NCI-H2227 (cell line): ENCODE measurements around the gene PPARD.

Experiments
- DNase-seq: peaks from one replicate; lab custom pipeline; 2025; ENCODE audit not compliant: unreplicated experiment; lab: John Stamatoyannopoulos, UW

Gene PPARD

GRCh38 chr6:35354361-35355135 lies 12.2 kb downstream of the PPARD start:
- DNase-seq, result no peak

- DNase-seq, result no peak
Measured at GRCh38 chr6:35356391-35356790, 14.0 kb downstream of the PPARD start.

DNA sequence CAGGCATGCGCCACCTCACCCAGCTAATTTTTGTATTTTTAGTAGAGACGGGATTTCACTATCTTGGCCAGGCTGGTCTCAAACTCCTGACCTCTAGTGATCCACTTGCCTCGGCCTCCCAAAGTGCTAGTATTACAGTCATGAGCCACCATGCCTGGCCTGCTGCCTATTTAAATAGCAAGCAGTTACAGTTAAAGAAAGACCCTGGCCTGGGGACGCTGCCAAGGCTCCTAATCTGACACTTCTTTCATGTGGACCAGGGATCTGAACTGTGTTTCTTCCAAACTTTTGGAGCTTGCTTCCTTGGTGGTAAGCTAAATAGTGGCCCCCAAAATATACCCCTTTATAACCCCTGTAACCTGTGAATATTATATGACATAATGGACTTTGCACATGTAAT lies 15.3 kb downstream of the PPARD start:
- DNase-seq, result no peak

DNA sequence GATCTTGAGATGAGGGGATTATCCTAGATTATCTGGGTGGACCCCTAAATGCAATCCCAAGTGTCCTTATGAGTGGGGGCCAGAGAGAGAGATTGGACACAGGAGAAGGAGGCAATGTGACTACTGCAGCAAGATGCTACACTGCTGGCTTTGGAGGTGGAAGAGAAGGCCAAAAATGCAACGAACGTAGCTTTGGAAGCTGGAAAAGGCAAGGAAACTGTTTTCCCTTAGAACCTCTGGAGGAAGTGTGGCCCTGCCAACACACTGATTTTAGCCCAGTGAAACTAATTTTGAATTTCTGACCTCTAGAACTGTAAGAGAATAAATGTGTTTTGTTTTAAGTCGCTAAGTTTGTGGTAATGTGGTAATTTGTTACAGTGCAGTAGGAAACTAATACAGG lies 15.7 kb downstream of the PPARD start:
- DNase-seq, result no peak

DNA sequence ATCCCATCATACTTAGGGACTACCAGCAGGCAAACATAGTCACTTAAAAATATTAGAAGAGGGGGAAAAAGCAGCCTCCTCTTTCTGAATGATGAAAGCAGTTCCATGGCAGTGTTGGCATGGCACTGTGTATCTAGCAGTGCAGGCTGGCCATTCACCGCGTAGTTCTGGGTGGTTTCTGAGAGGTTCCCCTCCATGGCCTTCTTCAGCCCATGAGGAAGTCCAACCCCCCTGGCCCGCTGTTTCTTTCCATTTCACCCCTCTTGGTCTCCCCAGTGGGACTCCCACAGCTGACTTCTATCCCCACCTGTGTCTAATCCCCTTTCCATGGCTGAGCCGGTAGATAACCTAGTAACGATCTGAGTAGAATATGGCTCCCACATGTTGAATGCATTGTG lies 17.0 kb downstream of the PPARD start:
- no peak for DNase-seq

DNA sequence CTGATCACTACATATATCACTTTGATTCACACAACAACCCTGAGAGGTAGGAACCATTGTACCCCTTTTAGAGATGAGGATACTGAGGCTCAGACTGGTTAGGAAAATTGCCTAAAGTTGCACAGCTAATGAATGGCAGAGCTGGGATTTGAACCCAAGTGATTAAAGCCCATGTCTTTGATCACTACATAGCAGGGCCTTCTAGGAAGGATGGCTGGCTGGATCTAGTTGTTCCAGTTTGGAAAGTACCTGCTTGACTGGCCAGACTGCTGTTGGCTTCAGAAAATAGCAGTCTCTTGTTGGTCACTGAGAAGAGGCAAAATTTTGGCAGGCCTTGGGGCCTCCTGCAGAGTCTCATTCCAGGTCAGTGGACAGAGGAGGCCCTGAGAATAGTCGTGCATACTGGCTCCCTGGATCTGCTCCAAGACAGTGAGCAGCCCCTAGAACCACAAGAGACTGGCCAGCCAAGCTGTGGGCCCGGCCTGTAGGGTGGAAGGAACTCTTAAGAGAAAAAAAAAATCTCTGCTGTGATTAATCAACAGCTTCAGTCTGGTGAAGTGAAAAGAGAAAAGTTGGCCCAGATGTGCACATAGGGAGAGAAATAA lies 17.5 kb downstream of the PPARD start:
- no peak for DNase-seq

DNA sequence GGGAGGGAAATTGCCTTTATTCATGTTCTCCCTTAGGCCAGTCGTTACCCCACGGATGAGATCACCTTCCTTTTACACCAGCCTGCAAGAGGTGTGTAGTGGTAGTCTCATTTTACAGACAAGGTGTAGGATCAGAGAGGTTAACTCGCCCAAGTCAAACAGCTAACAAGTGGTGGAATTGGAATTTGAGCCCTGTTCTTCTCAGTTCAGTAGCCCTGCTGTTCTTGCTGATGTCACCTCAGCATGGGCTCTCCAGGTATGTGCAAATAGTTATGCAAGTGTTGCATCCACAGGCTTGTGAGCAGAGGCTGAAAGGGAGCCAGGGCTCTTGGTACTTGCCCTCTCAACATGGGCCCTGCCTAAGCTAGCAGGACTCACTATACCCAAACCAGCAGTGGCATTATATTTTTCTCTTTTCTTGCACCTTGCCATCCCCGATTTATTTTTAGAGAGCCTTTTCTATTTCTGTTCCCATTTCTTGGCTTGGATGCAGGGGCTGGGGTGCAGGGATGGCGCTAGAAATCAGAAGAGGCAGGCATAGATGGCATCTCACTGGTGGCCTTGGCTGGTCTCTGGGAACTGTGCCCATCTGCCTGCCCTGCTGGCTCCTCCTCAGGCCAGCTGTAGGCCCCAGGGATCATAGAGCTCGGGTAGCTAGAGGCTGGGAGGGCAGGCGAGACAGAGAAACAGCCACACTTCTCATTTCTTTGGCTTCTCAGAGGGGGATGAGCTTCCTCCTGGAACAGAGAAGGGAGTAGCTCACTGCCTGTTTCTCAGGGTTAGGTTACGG lies 18.2 kb downstream of the PPARD start:
- no peak for DNase-seq

DNA sequence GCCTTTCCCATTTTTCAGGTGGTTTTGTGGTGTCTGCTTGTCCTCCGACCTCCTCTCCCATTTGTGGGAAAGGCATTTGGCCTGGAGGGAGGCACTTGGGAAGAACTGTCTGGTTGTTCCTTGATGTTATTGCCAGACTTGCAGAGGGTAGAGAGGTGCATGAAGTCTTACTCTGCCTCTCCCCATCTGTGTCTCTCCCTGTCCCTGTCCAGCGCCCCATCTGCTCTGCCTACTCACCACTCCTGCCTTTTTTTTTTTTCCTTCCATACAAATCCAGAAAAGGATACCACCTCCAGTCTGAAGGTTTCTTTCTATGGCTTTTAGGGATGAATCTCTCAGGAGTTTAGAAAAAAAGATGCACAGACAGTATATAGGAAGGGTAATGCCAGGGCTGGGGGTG lies 19.8 kb downstream of the PPARD start:
- DNase-seq, result no peak

DNA sequence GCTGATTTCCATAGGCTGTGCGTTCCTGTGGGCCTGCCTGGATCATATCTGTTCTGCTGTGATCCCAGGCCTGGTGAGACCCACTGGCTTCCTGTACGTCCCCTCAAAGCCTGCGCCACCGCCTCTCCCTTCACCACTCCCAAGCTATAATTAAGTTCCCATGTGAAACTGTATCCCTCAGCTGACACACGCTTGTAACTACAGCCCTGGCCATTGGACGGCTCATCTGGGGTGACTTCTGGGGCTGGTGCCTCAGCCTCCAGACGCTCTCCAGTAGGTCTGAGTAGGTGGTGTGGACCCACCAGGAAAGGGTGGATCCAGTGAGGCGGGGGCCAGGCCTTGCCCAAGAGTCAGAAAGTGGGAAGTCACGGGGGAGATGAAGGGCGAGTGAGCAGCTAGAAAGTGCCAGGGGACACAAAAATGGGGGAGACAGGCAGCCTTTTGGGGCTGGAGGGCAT lies 21.0 kb downstream of the PPARD start:
- peak; percentile 81 for DNase-seq

DNA sequence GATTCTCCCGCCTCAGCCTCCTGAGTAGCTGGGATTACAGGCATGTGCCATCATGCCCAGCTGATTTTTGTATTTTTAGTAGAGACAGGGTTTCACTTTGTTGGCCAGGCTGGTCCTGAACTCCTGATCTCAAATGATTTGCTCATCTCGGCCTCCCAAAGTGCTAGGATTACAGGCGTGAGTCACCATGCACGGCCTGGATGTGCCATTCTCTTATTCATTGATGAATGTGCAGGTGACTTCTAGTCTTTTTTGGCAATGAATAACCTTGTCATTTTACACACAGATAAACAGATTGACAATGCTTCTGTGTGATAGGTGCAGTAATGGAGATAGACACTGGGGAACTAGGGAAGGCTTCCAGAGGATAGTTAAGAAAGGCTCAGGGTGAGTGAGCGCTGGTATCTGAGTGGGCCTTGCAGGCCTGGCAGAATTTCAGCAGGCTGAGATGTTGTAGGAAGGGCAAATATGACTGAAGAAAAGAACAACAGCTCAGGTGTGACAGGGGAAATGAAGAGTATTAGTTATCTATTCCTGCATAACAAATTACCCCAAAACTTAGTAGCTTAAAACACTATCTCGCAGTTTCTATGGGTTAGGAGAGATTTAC lies 23.3 kb downstream of the PPARD start:
- no peak for DNase-seq

DNA sequence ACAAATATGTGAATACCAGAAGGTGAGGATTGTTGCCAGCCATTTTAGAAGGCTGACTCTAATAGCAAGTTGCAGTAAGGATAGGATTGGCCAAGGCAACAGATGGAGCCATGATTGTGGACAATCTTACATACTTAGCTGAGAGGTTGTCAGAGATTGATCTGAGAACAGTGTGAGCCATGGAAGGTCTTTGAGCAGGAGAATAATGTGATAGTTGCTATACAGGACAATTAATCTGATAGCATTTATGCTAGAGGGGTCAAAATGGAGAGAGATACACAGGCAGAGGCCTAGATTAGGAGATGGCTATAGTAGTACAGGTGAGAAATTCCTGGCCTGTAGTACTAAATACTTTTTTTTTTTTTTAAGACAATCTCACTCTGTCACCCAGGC lies 23.8 kb downstream of the PPARD start:
- DNase-seq, result no peak

DNA sequence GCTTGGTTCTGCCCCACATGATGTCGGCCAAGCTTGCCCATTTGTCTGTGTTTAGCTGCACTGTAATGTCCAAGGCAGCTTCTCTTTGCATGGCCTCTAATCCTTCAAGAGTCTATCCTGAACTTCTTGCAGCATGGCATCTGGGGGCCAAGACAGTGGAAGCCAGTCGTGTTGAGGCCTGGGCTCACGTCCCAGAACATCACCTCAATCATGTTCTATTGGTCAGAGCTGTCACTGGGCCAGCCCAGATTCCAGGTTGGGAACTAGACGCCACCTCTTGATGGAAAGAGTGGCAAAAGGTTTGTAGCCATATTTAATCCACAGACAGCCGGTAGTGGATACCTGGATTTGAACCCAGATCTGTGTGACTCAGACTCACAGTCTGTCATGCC lies 25.3 kb downstream of the PPARD start:
- no peak for DNase-seq

DNA sequence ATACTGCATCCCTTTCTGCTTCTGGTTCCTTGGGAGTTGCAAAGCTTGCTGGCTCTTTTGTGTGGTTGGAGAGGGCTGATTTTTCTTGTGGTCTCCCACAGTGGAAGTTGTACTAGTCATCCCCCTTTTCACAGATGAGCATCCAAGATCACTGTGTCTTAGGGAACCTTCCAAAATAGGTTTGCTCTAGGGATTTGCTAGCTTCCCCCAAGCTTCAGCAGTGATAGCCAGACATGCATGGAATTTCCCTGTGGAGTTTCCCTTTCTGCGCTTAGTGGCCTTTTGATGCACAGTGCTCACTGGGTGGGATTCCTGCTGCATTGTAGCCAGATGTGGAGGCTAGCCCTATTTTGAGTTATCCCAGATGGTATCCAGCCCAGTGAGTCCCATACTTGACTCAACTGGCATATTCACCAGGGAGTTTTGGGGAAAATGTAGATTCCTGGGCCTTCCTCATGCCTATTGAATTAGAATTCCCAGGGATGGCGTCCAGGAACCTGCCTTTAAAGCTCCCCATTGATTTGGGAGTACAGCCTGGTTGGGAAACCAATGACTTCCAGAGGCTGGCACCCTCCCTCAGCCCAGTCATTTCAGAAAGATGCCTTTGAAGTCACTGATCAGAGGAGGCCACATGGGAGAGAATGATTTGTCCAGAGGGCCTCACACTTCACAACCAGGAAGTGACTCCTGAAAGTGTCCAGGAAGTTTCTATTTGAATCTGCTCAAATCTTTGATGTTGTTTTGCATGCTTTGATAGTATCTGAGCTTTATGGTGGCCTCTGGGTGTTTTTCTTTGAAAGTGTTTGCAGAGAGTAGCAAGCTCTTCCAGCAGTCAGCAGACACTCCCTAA lies 25.9 kb downstream of the PPARD start:
- DNase-seq, result no peak

- DNase-seq, result no peak
Measured at GRCh38 chr6:35370124-35370741, 27.9 kb downstream of the PPARD start.

DNA sequence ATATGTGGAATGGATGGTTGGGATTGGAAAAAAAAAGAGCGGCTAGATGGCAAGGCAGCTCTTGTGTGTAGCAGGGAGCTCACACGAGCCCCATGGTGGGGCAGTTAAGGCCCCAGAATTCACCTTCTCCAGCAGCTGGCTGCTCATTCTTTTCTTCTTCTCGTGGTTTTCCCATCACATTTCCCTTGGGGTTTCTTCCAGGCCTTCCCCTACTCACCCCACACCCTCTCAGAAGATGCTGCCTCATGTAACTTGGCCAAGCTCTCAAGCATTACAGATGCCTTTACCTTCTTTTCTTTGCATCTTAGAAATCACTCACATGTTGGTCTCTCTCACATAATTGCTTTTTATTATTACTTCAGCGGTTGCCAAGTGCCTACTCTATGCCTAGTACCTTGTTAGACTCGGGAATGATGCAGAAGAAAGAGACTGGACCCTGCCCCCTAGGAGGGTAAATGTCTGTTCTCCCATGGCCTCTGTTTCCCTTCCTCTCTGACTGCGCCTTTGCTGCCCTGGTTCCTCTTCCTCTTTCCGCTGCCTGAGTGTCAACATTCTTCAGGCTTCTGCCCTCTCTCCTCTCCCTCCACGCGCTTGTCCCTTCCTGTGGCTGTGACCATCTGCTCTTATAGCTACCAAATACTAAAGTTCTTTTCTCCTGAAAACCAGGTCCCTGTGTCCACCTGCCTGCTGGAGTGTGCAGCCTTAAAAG lies 28.6 kb downstream of the PPARD start:
- DNase-seq, result no peak

DNA sequence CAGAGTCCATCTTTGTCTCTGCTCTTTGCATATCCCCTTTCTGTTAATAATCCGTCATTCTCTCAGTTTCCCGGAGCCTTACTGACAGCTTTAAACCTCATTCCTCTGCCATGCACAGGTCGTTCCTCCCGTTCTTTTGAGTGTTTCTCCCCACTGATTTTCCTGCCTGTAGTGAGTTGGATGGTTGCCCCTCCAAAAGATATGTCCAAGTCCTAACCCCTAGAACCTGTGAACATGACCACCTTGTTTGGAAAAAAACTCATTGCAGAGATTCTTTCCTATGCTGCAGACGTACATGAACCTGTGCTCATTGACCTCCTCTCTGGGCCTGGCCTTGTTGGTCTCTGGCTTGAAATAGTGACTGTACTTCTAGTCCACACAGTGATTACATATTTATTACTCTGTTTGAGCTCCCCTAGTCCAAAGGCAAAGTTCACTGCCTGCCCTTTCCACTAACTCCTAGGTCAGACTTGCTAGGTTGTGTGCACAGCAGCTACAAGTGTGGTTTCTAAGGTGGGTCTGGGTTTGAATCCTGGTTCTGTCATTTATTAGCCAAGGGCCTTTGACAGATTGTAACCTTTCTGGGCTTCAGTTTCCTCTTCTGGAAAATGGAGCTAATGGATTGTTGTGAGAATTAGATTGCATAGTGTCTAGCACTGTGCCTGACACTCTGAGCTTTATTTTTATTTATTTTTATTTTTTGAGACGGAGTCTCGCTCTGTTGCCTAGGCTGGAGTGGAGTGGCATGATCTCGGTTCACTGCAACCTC lies 29.3 kb downstream of the PPARD start:
- DNase-seq, result no peak

- DNase-seq, result no peak
Measured at GRCh38 chr6:35372633-35373032, 30.3 kb downstream of the PPARD start.

GRCh38 chr6:35376281-35376680 lies 33.9 kb downstream of the PPARD start:
- DNase-seq, result no peak

DNA sequence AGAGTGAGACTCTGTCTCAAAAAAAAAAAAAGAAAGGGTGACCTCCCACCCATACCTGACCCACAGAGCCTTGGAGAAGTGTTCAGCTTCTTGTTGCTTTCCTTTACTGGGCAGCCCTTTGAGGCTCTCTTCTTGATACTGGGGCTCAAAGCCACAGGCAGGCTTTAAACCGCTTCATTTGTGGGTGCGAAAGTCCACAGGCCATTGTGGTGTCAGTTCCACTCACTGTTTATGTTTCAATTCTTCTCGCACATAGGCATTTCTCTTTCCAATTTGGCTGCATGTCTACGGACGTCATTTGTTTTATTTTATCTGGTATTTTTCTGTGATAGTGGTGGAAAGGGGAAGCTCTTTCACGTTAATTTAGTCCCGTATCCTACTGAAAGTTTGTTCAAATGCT lies 34.6 kb downstream of the PPARD start:
- DNase-seq, result no peak
